Body of pancreas (tissue), 4 donors: ENCODE data around the gene MATN4. TPM values are rescaled to one million over a fixed set of nuclear protein-coding genes. Genes with fewer than 3 reads are reported as not detected.

Experiments used
- ATAC-seq: fragments of 150-250 bp; one replicate; pipeline ENCODE4 v1.9.1; 2016
- DNase-seq, 4 donors: peaks; one replicate each; pipeline ENCODE4 v3.0.0-alpha.2; 2019
- H3K27ac ChIP-seq, 4 donors: fragments of 200-600 bp; sonication (generic); 1 replicate in 3 of 4; 2 replicates in 1 of 4; pipeline versions ENCODE4 v1.5.1 to v1.6.1; 2016 to 2019; ENCODE audit warnings: mild to moderate bottlenecking in 1 of 4, mixed read lengths in 1 of 4, moderate library complexity in 1 of 4
- H3K27me3 ChIP-seq, 2 donors: fragments of 200-600 bp; sonication (generic); one replicate each; pipeline ENCODE4 v1.6.0; 2016; ENCODE audit warnings: mild to moderate bottlenecking in 1 of 2
- H3K36me3 ChIP-seq, 2 donors: fragments of 200-600 bp; sonication (generic); replicated peaks in 1 of 2; 2 replicates each; pipeline ENCODE4 v1.5.1; 2016; ENCODE audit warnings: low read depth in 2 of 2; ENCODE audit not compliant: insufficient read depth in 1 of 2
- H3K4me1 ChIP-seq: fragments of 200-600 bp; sonication (generic); one replicate; pipeline ENCODE4 v1.6.0; 2016
- H3K4me3 ChIP-seq, 2 donors: fragments of 200-600 bp; sonication (generic); 1 replicate in 1 of 2; 2 replicates in 1 of 2; pipeline ENCODE4 v1.5.1; 2016 to 2019
- H3K9me3 ChIP-seq, 3 donors: fragments of 200-600 bp; sonication (generic); 1 replicate in 2 of 3; 2 replicates in 1 of 3; pipeline ENCODE4 v1.5.1; 2016
- POLR2A ChIP-seq, 3 donors: fragments of 450-650 bp; IDR thresholded peaks; one replicate each; pipeline ENCODE4 v1.6.1; 2016; ENCODE audit warnings: antibody characterized with exemption in 3 of 3, mild to moderate bottlenecking in 2 of 3
- WGBS, 2 donors: methylation state at CpG; one replicate each; pipeline ENCODE4 v1.1.5; 2017; 5-methylcytosine and 5-hydroxymethylcytosine counted together
- intact Hi-C: fragments of 100-400 bp; cut with DNase I; formaldehyde crosslinking; loops from one replicate; pipeline ENCODE4 v1.15.1; 2023
- total RNA-seq, 2 donors: library from RNA; depleted of rRNA; stranded (reverse); fragments of >200 nt; gene quantifications; one replicate each; pipeline ENCODE4 v1.1.0, GENCODE V29; 2016
- TF ChIP-seq, protein P1 (sequence below), 7 experiments: fragments of 450-650 bp in 4 of 7; fragments of 200-600 bp in 3 of 7; sonication (generic) in 3 of 7; IDR thresholded peaks; one replicate each; pipeline ENCODE4 v1.5.1; 2016 to 2019; ENCODE audit warnings: antibody characterized with exemption in 7 of 7

MATN4 gene
- total RNA-seq, 2 donors from 2014 or later: 4.9 to 5.3 TPM

DNA sequence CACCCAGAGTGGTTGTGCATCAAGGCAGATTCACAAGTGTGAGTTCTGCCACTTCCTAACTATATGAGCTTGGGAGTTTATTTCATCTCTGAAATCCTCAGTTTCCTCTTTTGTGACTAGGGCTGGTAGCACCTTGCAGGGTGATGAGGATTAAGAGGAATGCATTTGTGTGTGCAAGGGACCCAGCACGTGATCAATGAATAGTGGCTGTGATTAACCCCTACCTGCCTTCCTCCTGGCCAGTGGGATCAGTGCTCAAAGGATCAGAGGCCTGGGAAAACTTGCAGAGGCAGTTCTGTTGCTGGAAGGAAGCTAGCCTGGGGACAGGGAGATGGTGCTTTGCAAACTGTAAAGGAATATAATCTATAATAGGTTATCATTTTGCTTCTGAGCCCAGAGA is 32.9 kb upstream of the MATN4 start:
- intact Hi-C loops: no loop called here
- no peak overlapping the region for H3K4me3 ChIP-seq
- no peaks in the 10 kb centered on the region for H3K36me3 ChIP-seq
- H3K27ac ChIP-seq: peak overlapping the region; percentile 91 to 99 (median 98)
- TF ChIP-seq, protein P1, sequence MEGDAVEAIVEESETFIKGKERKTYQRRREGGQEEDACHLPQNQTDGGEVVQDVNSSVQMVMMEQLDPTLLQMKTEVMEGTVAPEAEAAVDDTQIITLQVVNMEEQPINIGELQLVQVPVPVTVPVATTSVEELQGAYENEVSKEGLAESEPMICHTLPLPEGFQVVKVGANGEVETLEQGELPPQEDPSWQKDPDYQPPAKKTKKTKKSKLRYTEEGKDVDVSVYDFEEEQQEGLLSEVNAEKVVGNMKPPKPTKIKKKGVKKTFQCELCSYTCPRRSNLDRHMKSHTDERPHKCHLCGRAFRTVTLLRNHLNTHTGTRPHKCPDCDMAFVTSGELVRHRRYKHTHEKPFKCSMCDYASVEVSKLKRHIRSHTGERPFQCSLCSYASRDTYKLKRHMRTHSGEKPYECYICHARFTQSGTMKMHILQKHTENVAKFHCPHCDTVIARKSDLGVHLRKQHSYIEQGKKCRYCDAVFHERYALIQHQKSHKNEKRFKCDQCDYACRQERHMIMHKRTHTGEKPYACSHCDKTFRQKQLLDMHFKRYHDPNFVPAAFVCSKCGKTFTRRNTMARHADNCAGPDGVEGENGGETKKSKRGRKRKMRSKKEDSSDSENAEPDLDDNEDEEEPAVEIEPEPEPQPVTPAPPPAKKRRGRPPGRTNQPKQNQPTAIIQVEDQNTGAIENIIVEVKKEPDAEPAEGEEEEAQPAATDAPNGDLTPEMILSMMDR (IDR thresholded peaks at IDR 0.05): no peak
- TF ChIP-seq POLR2A (IDR thresholded peaks at IDR 0.05): no peak
- no peaks in the 10 kb centered on the region for H3K9me3 ChIP-seq
- 0 to 15% methylated on average over 1 of the region's 1 CpG for WGBS, 2 donors
- DNase-seq: peak in 1 of 4 donors; percentile 29
- peaks cover 99% of the 10 kb centered on the region for H3K4me1 ChIP-seq
- no peak for ATAC-seq
- H3K27me3 ChIP-seq: no peaks in the 10 kb centered on the region

DNA sequence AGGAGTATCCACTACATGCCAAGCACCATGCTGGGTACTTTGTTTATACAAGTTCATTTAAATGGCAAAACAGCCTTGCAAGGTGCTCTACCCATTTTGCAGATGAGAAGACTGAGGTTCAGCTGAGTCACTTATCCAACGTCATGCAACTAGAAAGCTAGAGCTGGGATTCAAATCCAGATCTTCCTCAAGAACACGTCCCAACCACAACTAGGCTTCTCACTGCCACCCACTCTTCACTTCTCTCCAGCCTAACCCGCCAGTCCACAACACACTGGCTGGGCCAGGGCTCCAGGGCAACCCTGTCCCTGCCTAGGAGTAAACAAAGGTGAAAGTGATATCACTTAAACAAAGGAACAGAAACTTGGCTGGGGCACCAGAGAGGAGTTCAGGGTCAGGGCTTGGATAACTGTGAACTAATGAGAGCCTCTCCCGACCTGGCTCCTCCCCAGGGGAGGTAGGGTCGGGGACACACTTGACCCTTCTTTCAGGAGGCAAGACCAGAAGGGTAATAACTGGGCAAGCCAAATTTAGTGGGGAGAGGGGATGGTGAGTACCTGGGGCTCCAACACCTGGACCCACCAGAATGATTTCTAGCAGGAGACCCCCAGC is 32.2 kb upstream of the MATN4 start:
- intact Hi-C loops: no loop called here
- DNase-seq (peak; percentile 87 to 94 (median 92)), ATAC-seq (peak; percentile 61)
- 19 to 21% methylated on average over 5 of the region's 5 CpGs for WGBS, 2 donors
- TF ChIP-seq, protein P1 (IDR thresholded peaks at IDR 0.05): no peak
- TF ChIP-seq POLR2A (IDR thresholded peaks at IDR 0.05): peak; percentile 54 to 88 (median 82)
- H3K9me3 ChIP-seq: no peaks in the 10 kb centered on the region
- peak overlapping the region; percentile 91 to 99 (median 98) for H3K27ac ChIP-seq
- peaks cover 0 to 3% of the 10 kb centered on the region in 2 donors for H3K36me3 ChIP-seq
- peaks cover 100% of the 10 kb centered on the region for H3K4me1 ChIP-seq
- H3K4me3 ChIP-seq: no peak overlapping the region
- no peaks in the 10 kb centered on the region for H3K27me3 ChIP-seq

DNA sequence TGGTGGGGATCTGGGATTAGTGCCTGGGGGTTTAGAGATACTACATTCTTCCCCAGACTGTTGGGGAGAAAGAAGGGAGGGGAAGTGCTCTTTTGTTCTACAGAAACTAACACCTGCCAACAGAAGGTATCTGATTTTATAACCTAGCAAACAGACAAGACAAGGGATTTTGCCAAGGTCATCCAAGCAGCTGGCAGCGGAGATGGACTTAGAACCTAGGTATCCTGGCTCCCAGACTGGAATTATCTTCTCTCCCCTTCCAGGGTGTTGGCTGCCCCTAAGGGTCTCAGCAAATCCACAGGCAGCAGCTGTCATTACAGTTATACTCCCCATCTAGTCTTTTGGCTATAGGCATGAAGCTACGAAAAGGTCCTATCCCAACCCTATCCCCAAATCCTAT is 31.7 kb upstream of the MATN4 start:
- DNase-seq (no peak), ATAC-seq (no peak)
- intact Hi-C loops: no loop called here
- TF ChIP-seq POLR2A (IDR thresholded peaks at IDR 0.05): no peak
- TF ChIP-seq, protein P1 (IDR thresholded peaks at IDR 0.05): no peak
- Histone ChIP-seq H3K27ac (peak overlapping the region; percentile 91 to 99 (median 98)), H3K4me1 (peaks cover 97% of the 10 kb centered on the region), H3K4me3 (no peak overlapping the region), H3K9me3 (no peaks in the 10 kb centered on the region), H3K27me3 (no peaks in the 10 kb centered on the region), H3K36me3 (peaks cover under 1 to 5% of the 10 kb centered on the region in 2 donors)
- 33 to 50% methylated on average over 2 of the region's 2 CpGs for WGBS, 2 donors

DNA sequence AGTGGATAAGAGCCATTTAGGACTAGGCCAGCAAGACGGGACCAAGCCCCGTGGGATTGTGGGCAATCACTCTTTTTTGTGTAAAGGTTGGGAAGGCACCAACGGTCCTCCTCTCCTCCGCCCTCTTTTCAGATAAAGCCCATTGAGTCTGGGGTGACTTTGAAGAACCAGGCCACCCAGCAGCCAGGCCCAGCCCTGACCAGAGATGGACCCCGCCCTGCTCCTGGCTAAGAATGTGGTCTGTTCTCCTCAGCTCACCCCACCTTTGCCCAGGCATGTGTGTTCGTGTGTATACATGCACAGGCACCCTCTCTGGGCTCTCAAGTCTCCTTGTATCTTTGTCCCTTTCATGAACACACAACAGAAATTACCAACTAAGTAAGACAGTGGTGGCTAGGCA is 31.0 kb upstream of the MATN4 start:
- intact Hi-C loops: no loop called here
- ATAC-seq (no peak), DNase-seq (no peak)
- peak overlapping the region; percentile 91 to 99 (median 98) for H3K27ac ChIP-seq
- TF ChIP-seq, protein P1 (IDR thresholded peaks at IDR 0.05): no peak
- no peak for TF ChIP-seq POLR2A (IDR thresholded peaks at IDR 0.05)
- H3K27me3 ChIP-seq: no peaks in the 10 kb centered on the region
- WGBS, 2 donors: 42 to 62% methylated on average over 4 to 6 of the region's 6 CpGs
- H3K36me3 ChIP-seq: peaks cover 2 to 5% of the 10 kb centered on the region in 2 donors
- H3K4me1 ChIP-seq: peaks cover 90% of the 10 kb centered on the region
- no peaks in the 10 kb centered on the region for H3K9me3 ChIP-seq
- H3K4me3 ChIP-seq: no peak overlapping the region
